Parathyroid adenoma (tissue), 2 donors: ENCODE results near the gene COMMD7.

ENCODE experiments used
- H2AFZ ChIP-seq: fragments of 300-600 bp; sonication (generic); one replicate; pipeline ENCODE4 v1.7.0; 2017; ENCODE audit warnings: antibody characterized with exemption, mild to moderate bottlenecking
- H3K27ac ChIP-seq: fragments of 300-600 bp; sonication (generic); one replicate; pipeline ENCODE4 v1.7.0; 2017
- H3K27me3 ChIP-seq: fragments of 300-600 bp; sonication (generic); one replicate; pipeline ENCODE4 v1.7.0; 2017; ENCODE audit warnings: low read length; ENCODE audit not compliant: control insufficient read depth, insufficient read depth
- H3K36me3 ChIP-seq: fragments of 300-600 bp; sonication (generic); one replicate; pipeline ENCODE4 v1.7.0; 2017; ENCODE audit warnings: low read length; ENCODE audit not compliant: control insufficient read depth, insufficient read depth
- H3K4me1 ChIP-seq: fragments of 300-600 bp; sonication (generic); one replicate; pipeline ENCODE4 v1.7.0; 2017; ENCODE audit warnings: control low read depth
- H3K4me2 ChIP-seq: fragments of 300-600 bp; sonication (generic); one replicate; pipeline ENCODE4 v1.7.0; 2017; ENCODE audit warnings: low read length
- H3K4me3 ChIP-seq: fragments of 300-600 bp; sonication (generic); one replicate; pipeline ENCODE4 v1.7.0; 2017; ENCODE audit warnings: low read depth, low read length
- H3K79me2 ChIP-seq: fragments of 300-600 bp; sonication (generic); one replicate; pipeline ENCODE4 v1.7.0; 2017; ENCODE audit warnings: control low read depth
- H3K9ac ChIP-seq: fragments of 300-600 bp; sonication (generic); one replicate; pipeline ENCODE4 v1.7.0; 2017; ENCODE audit warnings: mild to moderate bottlenecking
- H3K9me3 ChIP-seq: fragments of 300-600 bp; sonication (generic); one replicate; pipeline ENCODE4 v1.7.0; 2017; ENCODE audit warnings: low read length; ENCODE audit not compliant: control insufficient read depth
- CTCF ChIP-seq: fragments of 300-600 bp; sonication (generic); IDR thresholded peaks from one replicate; pipeline ENCODE4 v1.7.0; 2017; ENCODE audit warnings: antibody characterized with exemption, mild to moderate bottlenecking
- donor health status: primary hyperparathyroidism.

Gene COMMD7

GRCh38 chr20:32672394-32672981 lies 70.8 kb downstream of the COMMD7 start:
- Histone ChIP-seq H2AFZ (no peak overlapping the region), H3K9ac (no peak overlapping the region), H3K79me2 (no peaks in the 10 kb centered on the region), H3K4me2 (no peak overlapping the region), H3K4me3 (no peak overlapping the region), H3K36me3 (no peaks in the 10 kb centered on the region), H3K27me3 (no peaks in the 10 kb centered on the region), H3K9me3 (no peaks in the 10 kb centered on the region), H3K4me1 (peaks cover 5% of the 10 kb centered on the region), H3K27ac (no peak overlapping the region)
- no peak for TF ChIP-seq CTCF

GRCh38 chr20:32670773-32671455 lies 72.4 kb downstream of the COMMD7 start:
- Histone ChIP-seq H3K27me3 (no peaks in the 10 kb centered on the region), H3K4me2 (no peak overlapping the region), H2AFZ (no peak overlapping the region), H3K4me3 (no peak overlapping the region), H3K36me3 (no peaks in the 10 kb centered on the region), H3K27ac (no peak overlapping the region), H3K79me2 (no peaks in the 10 kb centered on the region), H3K9ac (no peak overlapping the region), H3K4me1 (peaks cover 5% of the 10 kb centered on the region), H3K9me3 (no peaks in the 10 kb centered on the region)
- no peak for TF ChIP-seq CTCF

GRCh38 chr20:32667027-32667426 lies 76.2 kb downstream of the COMMD7 start:
- Histone ChIP-seq H3K4me2 (no peak overlapping the region), H2AFZ (no peak overlapping the region)
- TF ChIP-seq CTCF, result no peak

GRCh38 chr20:32664678-32665159 lies 78.5 kb downstream of the COMMD7 start:
- Histone ChIP-seq H2AFZ (no peak overlapping the region), H3K4me3 (no peak overlapping the region), H3K27me3 (no peaks in the 10 kb centered on the region), H3K9ac (no peak overlapping the region), H3K79me2 (no peaks in the 10 kb centered on the region), H3K36me3 (no peaks in the 10 kb centered on the region), H3K9me3 (no peaks in the 10 kb centered on the region), H3K4me1 (no peaks in the 10 kb centered on the region), H3K4me2 (no peak overlapping the region), H3K27ac (no peak overlapping the region)
- no peak for TF ChIP-seq CTCF

More at GRCh38 chr20:32667027-32667426, 76.2 kb downstream of the COMMD7 start:
- H3K4me3 ChIP-seq, result no peak overlapping the region
- H3K9me3 ChIP-seq, result no peaks in the 10 kb centered on the region
- H3K27ac ChIP-seq, result no peak overlapping the region
- H3K4me1 ChIP-seq, result no peaks in the 10 kb centered on the region
- H3K79me2 ChIP-seq, result no peaks in the 10 kb centered on the region
- H3K36me3 ChIP-seq, result no peaks in the 10 kb centered on the region
- no peaks in the 10 kb centered on the region for H3K27me3 ChIP-seq
- no peak overlapping the region for H3K9ac ChIP-seq
